Effector CD4-positive, alpha-beta T cell (primary cell): ENCODE results near the gene EDC3.
"Not testable (repeated sequence)": the region's sequence is repeated elsewhere in the genome, so short reads cannot be mapped to it uniquely, and the experiment has no call there.

ENCODE experiments used
- DNase-seq: peaks from one replicate; pipeline ENCODE4 v3.0.0-alpha.2; 2020

Gene EDC3

GRCh38 chr15:74709011-74709410 lies 13.2 kb upstream of the EDC3 start:
- DNase-seq, result no peak

GRCh38 chr15:74696808-74697207 lies 984 bp upstream of the EDC3 start:
- no peak for DNase-seq

- DNase-seq, result no peak
Observed at GRCh38 chr15:74696398-74696729, 540 bp upstream of the EDC3 start.

- DNase-seq, result no peak
Observed at GRCh38 chr15:74692327-74692726, 3.5 kb downstream of the EDC3 start.

- no peak for DNase-seq
Observed at GRCh38 chr15:74683758-74684157, 12.1 kb downstream of the EDC3 start.

GRCh38 chr15:74682954-74683353 lies 12.9 kb downstream of the EDC3 start:
- no peak for DNase-seq

GRCh38 chr15:74680456-74680855 lies 15.4 kb downstream of the EDC3 start:
- DNase-seq, result no peak

- DNase-seq, result no peak
Observed at GRCh38 chr15:74676801-74677200, 19.0 kb downstream of the EDC3 start.

GRCh38 chr15:74674161-74674560 lies 21.7 kb downstream of the EDC3 start:
- no peak for DNase-seq

- DNase-seq, result no peak
Observed at GRCh38 chr15:74669627-74670026, 26.2 kb downstream of the EDC3 start.

GRCh38 chr15:74667975-74668374 lies 27.8 kb downstream of the EDC3 start:
- DNase-seq, result no peak

- DNase-seq, result no peak
Observed at GRCh38 chr15:74664670-74665069, 31.2 kb downstream of the EDC3 start.

- no peak for DNase-seq
Observed at GRCh38 chr15:74664028-74664616, 31.7 kb downstream of the EDC3 start.

GRCh38 chr15:74663303-74664027 lies 32.4 kb downstream of the EDC3 start:
- DNase-seq, result no peak

GRCh38 chr15:74662064-74662860 lies 33.6 kb downstream of the EDC3 start:
- no peak for DNase-seq

- not testable (repeated sequence) for DNase-seq
Observed at GRCh38 chr15:74661280-74661679, 34.5 kb downstream of the EDC3 start.

GRCh38 chr15:74657846-74658245 lies 38.0 kb downstream of the EDC3 start:
- no peak for DNase-seq

- DNase-seq, result no peak
Observed at GRCh38 chr15:74656935-74657535, 38.8 kb downstream of the EDC3 start.

- DNase-seq, result no peak
Observed at GRCh38 chr15:74655424-74655823, 40.4 kb downstream of the EDC3 start.

GRCh38 chr15:74653426-74654102 lies 42.3 kb downstream of the EDC3 start:
- no peak for DNase-seq

- no peak for DNase-seq
Observed at GRCh38 chr15:74651242-74651741, 44.5 kb downstream of the EDC3 start.

- DNase-seq, result no peak
Observed at GRCh38 chr15:74648051-74648842, 47.6 kb downstream of the EDC3 start.
